K562 (cell line): ENCODE results near the gene TENM3. TPM values are rescaled to one million over a fixed set of nuclear protein-coding genes. Genes with fewer than 3 reads are reported as not detected.

Experiments
- ATAC-seq: fragments of 200-7000 bp; cut with Tn5 transposase; 3 replicates; pipeline ENCODE4 v1.9.1; 2020; ENCODE audit warnings: moderate library complexity
- BruUV-seq: library from RNA; stranded (reverse); fragments of 400-500 nt; replicated peaks from 2 replicates; lab custom pipeline; 2021; lab: Mats Ljungman, UMichigan
- CTCF ChIA-PET: fragments of 300-600 bp; formaldehyde crosslinking; extraction: SDS; loops from one replicate; lab custom pipeline; 2021; ENCODE audit warnings: low intra/inter-chr PET ratio; lab: Yijun Ruan, JAX
- POLR2A ChIA-PET: fragments of 300-600, 350-650 bp; sonication (Branson Sonifier 250); formaldehyde crosslinking; extraction: SDS; loops from one replicate; lab custom pipeline; 2021; ENCODE audit warnings: antibody characterized with exemption, inconsistent platforms; lab: Yijun Ruan, JAX
- DNase-seq, 4 experiments: peaks; one replicate each; pipeline versions ENCODE4 v3.0.0 to v3.0.0-alpha.2; 2011 to 2018; ENCODE audit warnings: low spot score in 3 of 4, mixed read lengths in 3 of 4; ENCODE audit errors: extremely low read depth in 1 of 4
- FAIRE-seq: peaks from 2 replicates; lab custom pipeline; 2011; peaks lifted over from hg19 to GRCh38; lab: Jason Lieb, UNC
- H2AFZ ChIP-seq: 2 replicates; pipeline ENCODE4 v1.6.0; 2011; ENCODE audit warnings: low read depth, low read length, control low read depth, inconsistent platforms
- H3K27ac ChIP-seq: fragments of 200-600 bp; 3 replicates; pipeline ENCODE4 v1.8.0; 2011; ENCODE audit warnings: low read depth, mild to moderate bottlenecking, control low read depth, inconsistent platforms, low read length, moderate library complexity, mixed read lengths; ENCODE audit errors: extremely low read depth
- H3K27me3 ChIP-seq, 2 experiments: fragments of 300-600 bp in 1 of 2; 2 replicates in 1 of 2; 3 replicates in 1 of 2; pipeline versions ENCODE4 v1.6.0 to v1.8.0; 2011; ENCODE audit warnings: inconsistent platforms in 2 of 2, low read length in 2 of 2, mild to moderate bottlenecking in 1 of 2, mixed read lengths in 1 of 2, moderate library complexity in 1 of 2; ENCODE audit not compliant: control insufficient read depth in 2 of 2, insufficient read depth in 2 of 2
- H3K36me3 ChIP-seq: fragments of 300-600 bp; 3 replicates; pipeline ENCODE4 v1.8.0; 2011; ENCODE audit warnings: mild to moderate bottlenecking, low read length, inconsistent platforms; ENCODE audit not compliant: control insufficient read depth, insufficient read depth
- H3K4me1 ChIP-seq, 2 experiments: fragments of 200-600 bp in 1 of 2; replicated peaks in 1 of 2; 2 replicates in 1 of 2; 3 replicates in 1 of 2; pipeline versions ENCODE4 v1.5.1 to v1.8.0; 2011; ENCODE audit warnings: inconsistent platforms in 2 of 2, low read length in 2 of 2, mild to moderate bottlenecking in 1 of 2, mixed read lengths in 1 of 2, moderate library complexity in 1 of 2; ENCODE audit not compliant: control insufficient read depth in 2 of 2, insufficient read depth in 2 of 2
- H3K4me2 ChIP-seq: 2 replicates; pipeline ENCODE4 v1.6.1; 2011; ENCODE audit warnings: low read length, control low read depth, inconsistent platforms, mixed read lengths; ENCODE audit not compliant: insufficient read depth
- H3K4me3 ChIP-seq: fragments of 200-600 bp; sonication (generic), shearing (Covaris generic); 2 replicates; pipeline ENCODE4 v1.5.1; 2016; ENCODE audit warnings: control low read depth, inconsistent platforms
- H3K79me2 ChIP-seq: fragments of 200-600 bp; 3 replicates; pipeline ENCODE4 v1.8.0; 2011; ENCODE audit warnings: low read length, inconsistent platforms; ENCODE audit not compliant: control insufficient read depth, insufficient read depth
- H3K9ac ChIP-seq, 2 experiments: 2 replicates each; pipeline versions ENCODE4 v1.6.0 to v1.6.1; 2011; ENCODE audit warnings: low read depth in 2 of 2, low read length in 2 of 2, control low read depth in 1 of 2, inconsistent platforms in 1 of 2, mild to moderate bottlenecking in 1 of 2, mixed read lengths in 1 of 2; ENCODE audit not compliant: insufficient read depth in 1 of 2
- H3K9me1 ChIP-seq: one replicate; pipeline ENCODE4 v1.6.0; 2011; ENCODE audit warnings: inconsistent platforms, mild to moderate bottlenecking, low read length, moderate library complexity; ENCODE audit not compliant: control insufficient read depth, insufficient read depth
- H3K9me3 ChIP-seq: replicated peaks from 2 replicates; pipeline ENCODE4 v1.5.1; 2011; ENCODE audit warnings: low read depth, low read length, inconsistent platforms; ENCODE audit not compliant: control insufficient read depth, insufficient read depth
- H4K20me1 ChIP-seq: replicated peaks from 2 replicates; pipeline ENCODE4 v1.6.1; 2011; ENCODE audit warnings: low read length, inconsistent platforms, mixed read lengths; ENCODE audit not compliant: control insufficient read depth, insufficient read depth
- DACH1 ChIP-seq: fragments of 450-650 bp; IDR thresholded peaks from 2 replicates; pipeline ENCODE4 v1.6.1; 2018; ENCODE audit not compliant: partially characterized antibody
- E2F5 ChIP-seq: sonication (generic); formaldehyde crosslinking; IDR thresholded peaks from 2 replicates; pipeline ENCODE4 v1.8.0; 2022; ENCODE audit warnings: mild to moderate bottlenecking, missing genetic modification reagents
- HSF4 ChIP-seq: fragments of 250-450 bp; sonication (Bioruptor Pico); IDR thresholded peaks from 2 replicates; pipeline ENCODE4 v2.1.2; 2022; ENCODE audit warnings: mild to moderate bottlenecking, moderate library complexity, borderline replicate concordance
- MAFF ChIP-seq: IDR thresholded peaks from 2 replicates; pipeline ENCODE4 v1.6.1; 2012; ENCODE audit warnings: low read length, improper control_type of control experiment
- MAZ ChIP-seq, 2 experiments: fragments of 450-650 bp in 1 of 2; sonication (generic) in 1 of 2; formaldehyde crosslinking; IDR thresholded peaks in 1 of 2; conservative IDR thresholded peaks in 1 of 2; 2 replicates each; pipeline versions ENCODE4 v1.4.0 to v1.5.0; 2020; ENCODE audit warnings: mild to moderate bottlenecking in 1 of 2, missing genetic modification reagents in 1 of 2
- NR1H2 ChIP-seq: sonication (generic); formaldehyde crosslinking; IDR thresholded peaks from 2 replicates; pipeline ENCODE4 v1.4.0; 2020; ENCODE audit warnings: mild to moderate bottlenecking, missing genetic modification reagents
- REST ChIP-seq, 2 experiments: fragments of 450-650 bp; formaldehyde crosslinking in 1 of 2; IDR thresholded peaks; 2 replicates each; pipeline versions ENCODE4 v1.4.0 to v1.6.1; 2014 to 2020; ENCODE audit warnings: mild to moderate bottlenecking in 2 of 2, borderline replicate concordance in 1 of 2, low read depth in 1 of 2
- TRIM24 ChIP-seq, 2 experiments: fragments of 450-650 bp; IDR thresholded peaks; 2 replicates each; pipeline ENCODE4 v1.6.1; 2016
- ZNF175 ChIP-seq: fragments of 200-800 bp; sonication (Bioruptor generic); IDR thresholded peaks from 2 replicates; pipeline ENCODE4 v1.6.1; 2016; ENCODE audit warnings: low read depth, mild to moderate bottlenecking, missing genetic modification characterization, missing compliant biosample characterization
- ZNF696 ChIP-seq: fragments of 250-450 bp; sonication (Bioruptor Pico); conservative IDR thresholded peaks from 2 replicates; pipeline ENCODE4 v1.4.0; 2020; ENCODE audit warnings: mild to moderate bottlenecking, moderate library complexity
- ZNF764 ChIP-seq: fragments of 250-450 bp; sonication (Bioruptor Pico); IDR thresholded peaks from 2 replicates; pipeline ENCODE4 v1.4.0; 2020; ENCODE audit warnings: low read depth, mild to moderate bottlenecking, moderate library complexity
- WGBS: fragments of 100-300 bp; shearing (Covaris generic); methylation state at CpG from one replicate; pipeline ENCODE4 v1.1.6; 2016; ENCODE audit warnings: low coverage, mixed read lengths; ENCODE audit not compliant: insufficient coverage; ENCODE audit errors: missing lambda C conversion rate; 5-methylcytosine and 5-hydroxymethylcytosine counted together
- in situ Hi-C: fragments of 300-500 bp; cut with MboI; formaldehyde crosslinking; loops from 4 replicates; pipeline ENCODE4 v1.15.0; 2018; ENCODE audit warnings: inconsistent platforms, mixed read lengths
- intact Hi-C: fragments of 100-400 bp; cut with micrococcal nuclease; formaldehyde crosslinking; loops from 2 replicates; pipeline ENCODE4 v1.14.2; 2022
- polyA plus RNA-seq, 8 experiments: library from polyadenylated mRNA; depleted of rRNA in 4 of 8; stranded (reverse) in 5 of 8; unstranded in 3 of 8; fragments of >200 nt; fragmentation: Nextera tagmentation in 2 of 8; fragmentation: Illumina TruSeq in 1 of 8; extraction: Ambion mirVana in 2 of 8; extraction: Trizol in 1 of 8; gene quantifications; 2 replicates each; pipeline versions ENCODE4 v1.2.1 to v1.2.3, GENCODE V29; 2011 to 2014; ENCODE audit warnings: inconsistent platforms in 1 of 8, missing spikeins in 1 of 8
- total RNA-seq, 7 experiments: library from RNA; depleted of rRNA in 6 of 7; stranded (reverse); fragments of >200 nt in 6 of 7; fragmentation: Illumina TruSeq in 2 of 7; extraction: Trizol in 2 of 7; gene quantifications; 2 replicates each; pipeline versions ENCODE4 v1.2.1 to v1.2.3, GENCODE V29; 2011 to 2021; ENCODE audit warnings: low replicate concordance in 1 of 7
- TF ChIP-seq, protein P1 (sequence below): IDR thresholded peaks from 3 replicates; pipeline ENCODE4 v1.6.1; 2011; ENCODE audit warnings: borderline replicate concordance, mild to moderate bottlenecking; ENCODE audit not compliant: insufficient read length, insufficient read depth

TENM3 gene
- total and polyA plus RNA-seq, 9 of the 15 experiments (the other 6 are each of a cell fraction or from before 2014, with no cell fraction given) = 0.01 to 0.02 TPM; not detected in 7

DNA sequence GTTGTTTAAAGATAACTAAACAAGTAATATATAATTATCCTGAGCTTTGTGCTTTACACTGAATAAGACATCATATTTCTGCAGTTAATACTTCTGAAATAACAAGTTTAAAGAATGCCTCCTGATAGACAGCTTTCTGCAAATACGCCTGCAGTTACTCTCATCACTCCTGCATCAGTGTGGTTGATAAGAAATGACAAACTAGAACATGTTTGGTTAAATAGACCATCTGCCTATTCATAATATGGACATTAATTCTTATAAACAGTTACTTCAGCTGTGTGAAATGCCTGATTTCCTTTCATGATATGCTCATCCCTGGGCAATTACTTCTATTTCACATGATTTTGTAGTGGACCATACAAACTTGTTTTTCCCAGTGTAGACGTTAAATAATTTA is 7.0 kb upstream of the TENM3 start:
- no peak for TF ChIP-seq DACH1
- TF ChIP-seq ZNF696 (CRISPR knock-in tag) = no peak
- TF ChIP-seq ZNF175 (CRISPR knock-in tag) = no peak
- TF ChIP-seq, protein P1, sequence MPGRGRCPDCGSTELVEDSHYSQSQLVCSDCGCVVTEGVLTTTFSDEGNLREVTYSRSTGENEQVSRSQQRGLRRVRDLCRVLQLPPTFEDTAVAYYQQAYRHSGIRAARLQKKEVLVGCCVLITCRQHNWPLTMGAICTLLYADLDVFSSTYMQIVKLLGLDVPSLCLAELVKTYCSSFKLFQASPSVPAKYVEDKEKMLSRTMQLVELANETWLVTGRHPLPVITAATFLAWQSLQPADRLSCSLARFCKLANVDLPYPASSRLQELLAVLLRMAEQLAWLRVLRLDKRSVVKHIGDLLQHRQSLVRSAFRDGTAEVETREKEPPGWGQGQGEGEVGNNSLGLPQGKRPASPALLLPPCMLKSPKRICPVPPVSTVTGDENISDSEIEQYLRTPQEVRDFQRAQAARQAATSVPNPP = no peak
- TF ChIP-seq MAFF = no peak
- TF ChIP-seq REST (IDR thresholded peaks at IDR 0.05; ENCODE audit: borderline replicate concordance) = no peak
- no peak for TF ChIP-seq REST (CRISPR knock-in tag; IDR thresholded peaks at IDR 0.05; ENCODE audit: low read depth)
- no peak for TF ChIP-seq NR1H2
- TF ChIP-seq TRIM24 (IDR thresholded peaks at IDR 0.05) = no peak
- no peak for TF ChIP-seq ZNF764 (CRISPR knock-in tag)
- no peak for TF ChIP-seq E2F5 (CRISPR knock-in tag)
- TF ChIP-seq MAZ (CRISPR knock-in tag; conservative IDR thresholded peaks at IDR 0.05 in 1 of 2, IDR thresholded peaks at IDR 0.05 in 1 of 2) = no peak
- no peak for TF ChIP-seq HSF4 (CRISPR knock-in tag)
- Histone ChIP-seq H2AFZ (no peak overlapping the region), H3K4me2 (no peak overlapping the region), H3K36me3 (no peaks in the 10 kb centered on the region), H3K9ac (no peak overlapping the region), H3K79me2 (no peaks in the 10 kb centered on the region), H3K9me1 (no peaks in the 10 kb centered on the region), H3K27ac (no peak overlapping the region), H3K4me3 (no peak overlapping the region), H3K27me3 (peaks cover 0 to 8% of the 10 kb centered on the region in 2 experiments; a peak in 1 of 5 replicates), H3K9me3 (no peaks in the 10 kb centered on the region), H3K4me1 (no peaks in the 10 kb centered on the region), H4K20me1 (no peaks in the 10 kb centered on the region)
- ATAC-seq (no peak), DNase-seq (no peak), FAIRE-seq (no peak)
- ChIA-PET POLR2A (interaction anchor here (1.0 kb wide), 1 partner anchor 8 kb away, joined by 3 read pairs; no protein-coding TSS in a partner anchor), CTCF (no interaction called here)
- intact Hi-C loops = no loop called here
- WGBS = 0% methylated on average over 2 of the region's 2 CpGs
- no TSS peak for BruUV-seq
- in situ Hi-C loops = no loop called here
